Hematopoietic multipotent progenitor cell treated with erythropoietin and hydrocortisone succinate and interleukin-3 and kit ligand, for 15 days (in vitro differentiated cells): Measurements from ENCODE around the gene RAPGEF3.
A peak's percentile ranks its signal among the peaks of the same experiment; 100 is the strongest.

ENCODE experiments used
- DNase-seq: peaks from one replicate; pipeline ENCODE4 v3.0.0-alpha.2; 2015; ENCODE audit warnings: low spot score

RAPGEF3 gene

DNA sequence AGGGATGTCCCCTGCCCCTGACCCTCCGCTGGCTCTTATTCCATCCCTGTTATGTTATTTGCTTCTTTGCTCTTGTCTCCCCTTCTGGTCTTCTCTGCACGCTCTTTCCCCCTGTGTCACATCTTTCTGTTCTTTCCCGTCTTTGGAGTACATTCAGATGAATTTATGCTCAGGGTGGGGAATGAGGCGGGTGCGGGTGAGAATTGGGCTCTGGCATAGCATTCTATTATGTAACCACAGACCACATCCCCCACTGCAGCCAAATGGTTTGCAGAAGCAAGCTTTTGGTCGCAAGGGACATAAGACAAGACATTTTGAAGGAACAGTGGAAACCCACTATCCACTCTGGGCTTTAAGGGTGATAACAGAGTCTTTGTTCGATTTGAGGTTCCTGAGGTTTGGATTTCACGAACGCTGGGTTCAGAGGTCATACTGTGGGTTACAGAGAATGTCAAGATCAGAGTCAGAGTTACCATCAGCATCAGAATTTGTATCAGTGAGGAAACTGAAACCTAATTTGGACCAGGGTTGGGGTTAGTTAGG, 37.2 kb downstream of the RAPGEF3 start:
- DNase-seq: no peak

DNA sequence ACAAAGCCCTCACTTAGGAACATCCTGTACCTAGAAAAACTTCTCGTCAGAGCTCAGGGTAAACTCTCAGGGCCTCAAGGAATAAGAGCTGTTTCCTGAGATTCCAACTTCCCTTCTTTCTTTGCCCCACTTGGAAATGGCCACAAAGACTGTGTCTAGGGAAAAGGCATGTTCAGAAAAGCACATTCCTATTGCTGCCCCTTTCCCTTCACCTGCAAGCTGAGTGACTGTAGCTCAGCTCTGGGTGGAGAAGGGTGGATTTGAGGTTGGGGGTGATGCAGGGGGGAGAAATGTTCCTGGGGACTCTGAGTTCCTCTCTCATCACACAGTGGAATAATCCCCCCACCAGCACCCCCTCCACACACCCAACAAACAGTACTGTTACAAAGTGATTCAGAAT, 40.1 kb downstream of the RAPGEF3 start:
- no peak for DNase-seq

DNA sequence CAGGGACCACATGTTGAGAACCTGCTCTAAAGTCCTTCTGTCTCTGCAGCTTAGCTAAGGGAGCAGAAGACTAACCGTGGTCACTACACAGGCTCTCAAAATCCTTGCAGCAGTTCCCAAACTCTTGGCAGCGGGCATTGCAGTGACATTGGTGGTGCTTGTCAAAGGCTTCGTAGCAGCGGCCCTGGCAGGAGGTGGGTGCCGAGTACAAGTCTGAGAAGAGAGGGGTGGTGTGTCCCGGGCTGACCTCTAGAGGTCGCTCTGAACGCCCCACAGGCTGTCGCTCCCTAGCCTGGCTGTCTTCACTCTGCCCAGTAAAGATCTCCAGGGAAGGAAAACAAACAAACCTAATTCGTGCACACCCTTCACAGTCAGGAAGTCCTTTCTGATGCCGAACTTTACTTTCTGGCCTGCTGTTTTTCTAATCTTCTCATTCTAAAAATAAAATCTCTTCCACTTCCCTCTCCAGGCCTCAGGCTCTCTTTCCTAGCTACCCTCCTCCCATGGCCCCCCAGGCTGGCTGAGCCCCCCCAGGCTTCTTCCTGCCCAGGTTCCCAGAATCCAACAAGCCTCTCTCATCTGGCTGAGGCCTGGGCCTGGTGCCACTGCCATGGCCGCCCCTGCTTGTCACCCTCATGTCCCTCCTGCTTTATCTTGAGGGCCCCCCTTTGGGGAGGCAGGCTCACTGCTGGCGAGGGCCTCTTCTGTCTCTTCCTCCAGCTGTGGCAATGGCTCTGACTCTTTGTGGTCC, 41.1 kb downstream of the RAPGEF3 start:
- peak; percentile 53 for DNase-seq

DNA sequence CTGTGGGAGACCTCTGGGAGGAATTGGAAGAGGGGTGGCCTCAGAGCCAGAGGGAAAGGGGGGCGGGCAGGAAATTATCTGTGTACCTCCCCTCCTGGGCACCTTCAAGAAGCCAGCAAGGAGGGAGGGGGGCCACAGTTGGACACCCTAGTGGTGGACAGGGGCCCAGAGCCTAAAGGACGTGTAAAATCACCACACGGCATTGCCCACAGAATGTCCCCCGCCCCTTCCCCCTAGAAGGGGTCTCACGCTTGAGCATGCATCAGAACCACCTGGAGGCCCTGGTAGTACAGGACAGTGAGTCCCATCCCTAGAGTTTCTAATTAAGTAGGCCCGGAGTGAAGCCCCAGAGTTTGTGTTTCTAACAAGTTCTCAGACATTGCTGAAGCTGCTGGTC, 41.6 kb downstream of the RAPGEF3 start:
- no peak for DNase-seq

DNA sequence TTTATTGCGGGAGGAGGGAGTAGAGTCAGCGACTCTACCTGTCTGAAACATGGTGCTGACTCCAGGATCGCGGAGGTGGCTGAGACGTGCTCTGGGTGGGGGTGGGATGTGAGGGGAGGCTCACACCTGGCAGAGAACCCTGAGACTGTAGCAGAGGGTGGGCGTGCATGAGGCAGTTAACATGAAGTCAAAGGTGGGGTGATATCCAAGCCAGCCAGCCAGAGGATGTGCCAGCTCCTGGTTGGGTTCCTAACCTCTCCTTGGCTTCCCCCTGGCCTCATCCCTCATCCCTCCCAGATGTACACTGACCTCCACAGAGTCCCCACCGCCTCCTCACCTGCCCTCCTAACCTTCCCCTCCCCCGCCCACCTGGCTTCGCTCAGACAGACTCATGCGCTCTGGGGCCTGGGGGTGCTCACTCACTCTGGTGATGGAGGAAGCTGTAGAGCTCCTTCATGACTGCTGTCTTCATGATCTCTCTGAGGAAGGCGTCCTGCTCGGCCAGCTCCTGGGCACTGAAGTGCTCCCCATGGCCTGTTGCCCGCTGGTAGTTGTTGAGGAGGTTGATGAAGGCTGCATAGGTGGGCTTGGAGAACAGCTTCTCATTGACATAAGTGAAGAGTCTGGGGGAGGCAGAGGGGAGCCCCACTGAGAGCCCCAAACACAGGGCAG, 42.7 kb downstream of the RAPGEF3 start:
- DNase-seq: no peak

DNA sequence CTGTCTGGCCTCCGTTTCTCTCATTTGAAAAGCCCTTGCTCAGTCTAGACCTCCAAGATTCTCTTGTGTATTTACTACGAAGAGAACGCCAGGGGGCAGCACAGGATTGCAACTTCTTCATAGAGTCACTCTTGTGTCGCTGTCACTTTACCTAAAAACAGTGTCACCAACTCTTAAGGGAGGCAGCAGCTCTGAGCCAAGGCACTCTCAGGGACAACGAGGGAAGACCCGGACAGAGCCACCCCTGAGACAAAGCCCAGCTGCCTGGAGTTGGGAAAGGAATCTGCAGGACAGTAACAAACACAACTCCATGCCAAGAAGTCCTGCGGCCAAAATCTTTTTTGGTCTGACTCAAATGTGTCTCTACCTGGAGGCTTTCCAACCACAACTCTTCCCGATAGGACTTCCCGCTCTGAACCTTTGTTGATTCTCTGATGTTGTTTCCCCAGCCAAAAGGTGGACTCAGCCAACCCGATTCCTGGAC, 43.2 kb downstream of the RAPGEF3 start:
- DNase-seq: peak; percentile 85

DNA sequence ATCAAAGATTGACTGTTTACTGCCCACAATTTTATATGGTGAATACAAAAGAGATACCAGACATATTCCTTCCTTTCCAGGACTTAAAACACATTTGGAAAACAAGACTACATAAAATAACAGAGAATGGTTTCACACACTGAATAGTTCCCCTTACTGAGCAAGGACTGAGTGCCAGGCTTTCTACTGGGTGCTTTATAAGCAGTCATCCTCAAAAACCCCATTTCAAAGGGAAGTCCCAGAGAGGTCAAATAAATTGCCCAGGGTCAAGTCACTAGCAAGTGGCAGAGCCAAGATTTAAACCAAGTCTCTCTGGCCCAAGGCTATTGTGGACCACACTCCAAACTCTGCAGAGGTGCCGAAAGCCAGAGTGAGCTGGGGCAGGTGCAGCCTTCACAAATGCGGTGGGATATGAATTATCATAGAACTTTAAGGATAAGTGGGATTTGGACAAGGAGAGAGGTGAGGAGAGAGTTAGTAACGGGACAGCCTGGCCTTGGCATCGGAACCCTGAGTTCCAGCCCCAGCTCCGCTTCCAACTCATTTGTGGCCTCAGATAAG, 43.8 kb downstream of the RAPGEF3 start:
- no peak for DNase-seq

DNA sequence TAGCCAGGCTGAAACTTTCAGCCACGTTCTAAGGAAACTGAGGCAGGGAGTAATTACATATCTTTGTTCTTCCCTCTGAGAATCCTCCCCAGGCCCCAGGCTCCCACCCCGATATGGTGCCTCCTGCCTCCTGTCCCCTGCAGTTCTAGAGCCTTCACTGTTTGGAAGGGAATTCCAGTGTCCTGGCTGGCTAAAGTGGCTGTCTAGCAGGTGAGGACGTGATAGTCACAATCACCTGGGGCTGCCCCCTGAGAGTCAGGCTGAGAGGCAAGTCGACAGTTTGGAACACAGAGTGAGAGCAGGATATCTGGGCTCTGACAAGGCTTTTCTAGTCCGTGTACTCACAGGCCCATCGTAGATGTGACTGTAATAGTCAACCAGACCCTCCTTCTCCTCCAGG, 46.5 kb downstream of the RAPGEF3 start:
- no peak for DNase-seq

DNA sequence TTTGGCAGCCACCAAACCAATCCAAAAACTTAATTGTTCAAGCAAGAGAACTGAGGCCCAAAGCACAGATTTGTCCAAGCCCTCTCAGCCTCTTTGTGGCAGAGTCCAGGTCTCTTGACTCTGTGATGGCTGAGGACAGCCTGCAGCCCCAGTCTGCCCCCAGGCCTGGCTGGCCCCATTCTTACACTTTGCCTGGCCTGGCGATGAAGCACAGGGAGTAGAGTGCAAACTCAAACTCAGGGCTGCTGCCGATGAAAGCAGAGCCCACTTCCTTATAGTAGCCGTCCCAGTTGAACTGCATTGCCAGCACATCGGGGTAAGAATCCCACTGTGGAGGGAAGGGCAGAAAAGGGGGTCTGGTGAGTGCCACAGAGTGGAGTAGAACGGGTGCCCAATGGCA, 47.2 kb downstream of the RAPGEF3 start:
- no peak for DNase-seq

DNA sequence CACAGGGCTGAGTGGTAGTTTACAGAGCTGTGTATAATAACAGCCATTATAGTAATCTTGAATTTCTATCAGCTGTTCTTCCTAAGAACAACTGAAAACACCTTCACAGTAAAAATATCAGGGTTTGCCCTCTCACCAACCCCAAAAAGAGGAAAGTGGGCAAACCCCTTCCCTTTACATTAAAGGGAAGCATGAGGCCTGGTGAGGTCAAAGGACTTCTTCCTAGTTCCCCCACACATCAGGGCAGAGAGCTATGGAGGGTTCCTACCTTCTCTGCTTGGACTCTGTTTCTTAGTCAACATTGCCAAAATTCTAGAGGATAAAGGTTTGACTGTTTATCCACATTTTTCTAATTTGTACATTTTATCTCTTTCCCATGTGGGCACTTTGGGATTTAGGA, 48.4 kb downstream of the RAPGEF3 start:
- DNase-seq: no peak

DNA sequence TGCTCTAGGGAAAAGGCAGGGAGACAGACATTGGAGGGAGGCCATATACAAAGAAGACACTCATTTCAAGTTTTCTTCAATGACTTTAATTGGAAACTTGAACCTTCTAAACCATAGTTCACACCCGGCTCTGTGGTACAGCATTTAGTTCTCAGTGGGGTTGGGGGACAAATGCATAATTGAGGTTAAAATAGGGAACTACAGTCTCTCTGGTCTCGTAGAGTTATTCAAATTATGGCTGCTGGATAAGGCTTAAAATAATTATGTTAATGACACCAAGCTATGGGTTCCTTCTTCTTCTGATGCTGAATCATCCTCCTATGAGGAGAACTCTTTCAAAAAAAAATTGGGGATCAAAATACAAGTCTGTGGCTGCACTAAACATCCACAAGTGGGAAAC, 49.0 kb downstream of the RAPGEF3 start:
- DNase-seq: no peak

DNA sequence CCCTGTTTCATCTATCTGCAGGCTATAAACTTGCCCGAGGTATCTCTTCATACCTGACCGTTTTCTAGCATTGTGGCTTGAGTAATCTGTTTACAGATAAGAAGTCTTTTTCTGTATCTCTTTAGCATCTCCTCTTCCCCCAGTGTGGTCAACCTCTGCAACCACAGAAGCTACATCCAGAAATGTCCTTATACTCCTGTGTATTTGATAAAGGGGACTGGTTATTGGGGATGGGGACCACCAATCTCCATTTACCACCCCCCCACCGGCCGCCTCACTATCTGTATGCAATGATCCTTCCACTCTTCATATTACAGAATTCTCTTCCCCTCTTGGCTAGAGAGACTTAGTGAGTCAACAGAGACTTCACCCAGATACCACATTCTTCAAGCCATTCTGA, 49.4 kb downstream of the RAPGEF3 start:
- no peak for DNase-seq

DNA sequence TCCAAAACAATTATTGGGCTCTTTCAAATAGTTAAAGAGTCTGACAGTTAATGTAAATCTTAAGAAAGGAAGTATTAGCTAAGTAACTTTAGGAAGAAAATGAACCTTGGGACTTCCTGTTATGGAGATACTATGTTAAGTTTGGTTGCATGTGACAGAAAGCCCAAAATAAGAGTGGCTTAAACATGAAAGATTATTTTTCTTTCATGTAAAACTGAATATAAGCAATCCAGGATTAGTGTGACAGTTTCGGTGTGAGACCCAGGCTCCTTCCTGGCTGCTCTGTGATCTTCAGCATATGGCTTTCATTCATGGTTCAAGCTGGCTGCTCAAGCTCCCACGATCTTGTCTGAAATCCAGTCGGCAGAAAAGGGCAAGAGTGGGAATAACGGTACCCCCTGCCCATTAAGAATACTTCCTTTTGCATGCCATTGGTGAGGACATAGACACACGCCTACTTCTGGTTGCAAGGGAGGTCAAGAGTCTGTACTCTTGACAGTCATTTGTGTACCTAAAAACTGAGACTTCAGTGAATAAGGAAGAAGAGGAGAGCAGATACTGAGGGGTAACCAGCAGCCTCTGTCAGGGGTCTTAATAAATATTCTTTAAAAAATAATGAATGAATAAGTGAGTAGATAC, 50.7 kb downstream of the RAPGEF3 start:
- no peak for DNase-seq

DNA sequence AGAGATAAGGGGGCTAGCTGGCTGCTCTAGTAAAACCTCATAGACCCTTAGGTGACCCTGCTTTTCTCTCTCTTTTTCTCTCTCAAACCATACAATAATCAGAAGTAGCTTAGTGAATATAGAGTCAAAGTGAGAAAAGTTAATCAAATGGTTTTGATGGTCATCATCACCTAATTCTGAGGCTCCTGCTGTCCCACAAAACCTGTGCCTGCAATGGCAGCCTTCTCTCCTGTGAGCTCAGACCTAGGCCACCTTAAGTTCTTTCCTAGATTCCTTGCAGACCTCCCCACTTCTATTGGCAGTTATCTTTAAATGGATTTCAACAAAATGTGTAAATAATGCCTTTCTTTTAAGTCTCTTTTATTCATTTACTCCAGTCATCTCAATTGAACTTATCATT, 51.3 kb downstream of the RAPGEF3 start:
- DNase-seq: no peak

DNA sequence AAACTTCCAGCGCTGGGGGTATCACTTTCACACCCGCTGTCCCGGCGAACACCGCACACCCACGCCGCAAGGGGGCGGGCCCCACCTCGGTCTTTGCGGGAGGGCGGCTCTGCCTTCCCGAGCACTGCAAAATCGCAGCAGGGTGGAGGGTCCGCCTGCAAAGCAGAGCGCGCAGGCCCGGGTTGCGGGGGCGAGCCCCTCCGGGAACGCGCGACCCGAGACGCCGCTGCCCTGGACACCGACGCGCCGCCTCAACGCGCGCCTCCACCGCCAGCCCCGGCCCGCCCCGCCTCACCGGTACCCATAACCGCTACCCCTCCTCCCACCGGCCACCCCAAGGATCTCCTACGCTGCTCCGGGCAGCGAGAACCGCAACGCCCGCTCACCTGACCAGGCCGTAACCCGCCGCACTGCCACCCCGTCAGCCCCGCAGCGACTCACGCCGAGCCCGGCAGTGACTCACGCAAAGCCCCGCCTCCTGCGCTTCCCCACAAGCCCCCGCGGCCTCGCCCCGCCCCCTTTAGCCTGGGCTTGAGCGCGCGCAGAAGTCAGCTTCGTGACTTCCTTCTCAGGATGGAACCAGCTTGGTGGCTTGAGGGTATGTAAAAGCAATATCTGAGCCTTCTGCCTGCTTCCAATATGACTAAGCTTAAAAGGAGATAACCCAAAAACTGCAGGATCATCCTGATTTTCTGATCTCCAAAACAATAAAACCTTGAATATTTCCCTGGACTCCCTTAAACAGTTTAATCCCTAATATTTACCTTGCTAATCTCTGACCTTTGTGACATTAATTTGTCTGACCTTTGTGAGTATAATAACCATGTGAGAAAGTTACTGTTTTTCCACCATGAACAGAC, 52.9 kb downstream of the RAPGEF3 start, which contains the start of gene RPAP3:
Gene RPAP3 (minus strand): TSS at position 465 of the 860 bp plus-strand sequence. CDS start 3,190 bp downstream, outside the sequence.
- DNase-seq: peak; percentile 97

DNA sequence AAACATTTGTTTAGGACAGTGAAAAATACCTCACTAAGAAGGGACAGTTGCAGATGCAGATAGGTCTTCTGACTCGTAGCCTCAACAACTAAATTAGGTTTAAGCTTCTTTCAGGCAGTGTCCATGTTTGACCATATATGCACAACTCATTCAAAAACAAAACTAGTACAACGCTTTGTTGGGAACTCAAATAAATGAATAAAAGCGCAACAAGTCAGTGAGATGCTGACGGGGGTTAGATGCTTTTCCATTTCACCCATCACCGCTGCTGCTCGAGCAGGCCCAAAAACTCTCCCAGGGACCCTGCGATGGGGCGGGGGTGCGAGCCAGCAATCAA, 53.5 kb downstream of the RAPGEF3 start:
- DNase-seq: no peak

DNA sequence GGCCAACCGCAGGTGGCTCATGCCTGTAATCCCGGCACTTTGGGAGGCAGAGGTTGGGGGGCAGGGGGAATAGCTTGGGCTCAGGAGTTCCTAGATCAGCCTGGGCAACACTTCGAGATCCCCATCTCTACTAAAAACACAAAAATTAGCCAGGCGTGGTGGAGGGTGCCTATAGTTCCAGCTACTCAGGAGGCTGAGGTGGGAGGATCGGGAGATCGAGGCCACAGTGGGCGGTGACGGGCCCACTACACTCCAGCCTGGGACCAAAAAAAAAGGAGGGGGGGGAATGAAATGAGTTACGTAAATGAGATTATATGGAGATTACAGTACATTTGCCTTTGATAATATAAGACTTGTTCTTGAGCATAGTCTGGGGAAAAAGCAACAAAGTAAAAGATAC, 54.0 kb downstream of the RAPGEF3 start:
- DNase-seq: no peak

DNA sequence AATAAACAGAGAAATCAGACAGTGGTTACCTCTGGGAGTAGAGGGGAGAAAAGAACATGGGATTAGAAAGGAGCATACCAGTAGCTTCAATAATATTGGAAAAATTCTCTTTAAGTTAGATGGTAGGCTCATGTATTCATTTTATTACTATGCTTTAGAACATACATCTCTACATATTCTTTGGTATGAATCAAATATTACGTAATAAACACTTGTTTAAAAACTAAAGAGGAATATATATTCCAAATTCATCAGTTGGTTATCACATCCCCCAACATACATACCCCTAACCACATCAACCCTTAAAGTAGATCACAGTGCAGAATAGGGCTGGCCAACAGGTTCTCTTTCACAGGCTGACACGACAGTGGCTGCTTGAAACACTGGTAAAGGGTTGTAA, 58.4 kb downstream of the RAPGEF3 start:
- DNase-seq: no peak

DNA sequence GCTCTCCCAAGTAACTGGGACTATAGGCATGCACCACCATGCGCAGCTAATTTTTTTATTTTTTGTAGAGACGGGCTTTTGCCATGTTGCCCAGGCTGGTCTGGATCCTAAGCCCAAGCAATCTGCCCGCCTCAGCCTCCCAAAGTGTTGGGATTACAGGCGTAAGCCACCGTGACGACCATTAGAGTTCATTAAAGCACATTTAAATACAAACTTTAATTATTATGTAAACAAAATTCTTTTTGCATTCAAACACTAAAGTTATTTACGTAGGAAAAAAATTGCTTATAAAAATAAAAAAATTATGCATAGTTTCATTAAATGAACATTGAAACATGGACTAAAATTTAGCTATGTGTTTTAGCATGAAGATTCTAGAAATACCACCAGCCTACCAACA, 60.0 kb downstream of the RAPGEF3 start:
- no peak for DNase-seq

DNA sequence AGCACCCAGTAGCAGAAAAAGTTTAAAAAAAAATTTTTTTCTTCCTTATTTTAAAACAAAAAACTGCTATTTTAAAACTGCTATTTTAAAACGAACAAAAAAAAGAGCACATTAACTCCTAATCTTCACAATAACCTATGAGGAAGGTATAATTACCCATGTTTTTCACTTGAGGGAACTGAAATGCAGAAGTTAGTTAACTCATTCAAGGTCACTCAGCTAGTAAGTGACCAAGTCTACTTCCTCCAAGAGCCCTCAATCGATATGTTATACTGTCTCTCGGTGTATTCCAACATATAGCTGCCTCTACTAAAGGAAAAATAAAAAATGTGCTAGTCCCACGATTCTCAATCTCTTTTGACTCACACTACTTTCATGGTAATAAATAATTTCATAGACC, 60.6 kb downstream of the RAPGEF3 start:
- DNase-seq: no peak

DNA sequence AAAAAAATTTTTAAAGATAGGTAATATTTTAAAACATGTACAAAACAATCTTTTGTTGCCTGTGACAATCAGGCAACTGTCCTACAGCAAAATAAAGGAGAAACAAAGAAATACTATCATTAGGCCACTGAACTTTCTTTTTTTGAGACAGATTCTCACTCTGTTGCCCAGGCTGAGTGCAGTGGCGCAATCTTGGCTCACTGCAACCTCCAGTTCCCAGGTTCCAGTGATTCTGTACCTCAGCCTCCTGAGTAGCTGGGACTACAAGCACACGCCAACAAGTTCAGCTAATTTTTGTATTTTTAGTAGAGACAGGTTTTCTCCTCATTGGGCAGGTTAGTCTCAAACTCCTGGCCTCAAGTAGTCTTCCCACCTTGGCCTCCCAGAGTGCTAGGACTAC, 69.5 kb downstream of the RAPGEF3 start:
- no peak for DNase-seq

DNA sequence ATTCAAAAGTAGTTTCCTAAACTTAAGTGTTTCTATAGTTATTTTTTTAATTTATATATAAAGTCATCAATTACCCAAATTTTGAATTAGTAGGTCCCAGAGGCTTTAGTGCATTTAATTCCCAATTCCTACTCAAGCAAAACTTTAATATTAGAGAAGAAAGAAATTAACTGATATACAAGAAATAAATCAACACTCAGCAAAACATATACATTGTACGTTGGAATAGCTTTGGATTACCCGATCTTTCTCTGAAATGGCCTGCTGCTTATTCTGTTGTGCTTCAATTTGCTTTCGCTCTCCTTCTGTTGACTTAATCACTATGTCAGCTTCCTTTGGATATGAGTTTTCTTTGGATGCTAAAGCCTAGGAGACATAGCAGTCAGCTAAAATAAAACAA, 71.0 kb downstream of the RAPGEF3 start:
- DNase-seq: no peak
